ENCODE results near the gene AMN. TPM values are rescaled to one million over a fixed set of nuclear protein-coding genes. Genes with fewer than 3 reads are reported as not detected.
A peak's percentile ranks its signal among the peaks of the same experiment; 100 is the strongest.

The AMN gene
- total and polyA plus RNA-seq, 5 donors: 0.37 to 0.58 (median 0.48) TPM; not detected in 2

DNA sequence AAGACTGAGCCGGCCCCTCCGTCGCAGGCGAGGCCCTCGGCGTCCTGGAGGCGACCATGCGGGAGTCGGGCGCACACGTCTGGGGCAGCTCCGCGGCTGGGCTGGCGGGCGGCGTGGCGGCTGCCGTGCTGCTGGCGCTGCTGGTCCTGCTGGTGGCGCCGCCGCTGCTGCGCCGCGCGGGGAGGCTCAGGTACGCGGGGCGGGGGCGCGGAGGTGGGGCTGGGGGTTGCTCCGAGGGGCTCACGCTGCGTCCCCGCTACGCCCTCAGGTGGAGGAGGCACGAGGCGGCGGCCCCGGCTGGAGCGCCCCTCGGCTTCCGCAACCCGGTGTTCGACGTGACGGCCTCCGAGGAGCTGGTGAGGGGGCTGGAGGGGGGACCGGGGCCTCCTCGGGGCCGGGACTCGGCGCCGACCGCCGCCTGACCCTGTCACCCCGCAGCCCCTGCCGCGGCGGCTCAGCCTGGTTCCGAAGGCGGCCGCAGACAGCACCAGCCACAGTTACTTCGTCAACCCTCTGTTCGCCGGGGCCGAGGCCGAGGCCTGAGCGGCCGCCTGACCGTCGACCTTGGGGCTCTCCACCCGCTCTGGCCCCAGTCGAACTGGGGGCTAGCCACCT, 7.8 kb downstream of the AMN start:
- Histone ChIP-seq H3K4me3 (ENCODE audit: low read length) (peak overlapping the region; percentile 26), H3K27me3 (ENCODE audit: control insufficient read depth, insufficient read depth) (no peaks in the 10 kb centered on the region), H3K4me1 (ENCODE audit: control insufficient read depth, insufficient read depth, low read length) (peaks cover 6% of the 10 kb centered on the region), H3K27ac (ENCODE audit: low read length) (no peak overlapping the region), H3K9me3 (ENCODE audit: control insufficient read depth, low read length) (no peaks in the 10 kb centered on the region)
- DNase-seq (peak in 2 of 3 donors; percentile 51 to 58), ATAC-seq (peak in 1 of 2 donors; percentile 1)
- 3% methylated on average over 74 of the region's 74 CpGs for WGBS
- intact Hi-C loops (cut with DNase I): no loop called here

- peak in 1 of 2 donors; percentile 13 for ATAC-seq
- Histone ChIP-seq H3K4me1 (ENCODE audit: control insufficient read depth, insufficient read depth, low read length) (peaks cover 6% of the 10 kb centered on the region), H3K27me3 (ENCODE audit: control insufficient read depth, insufficient read depth) (no peaks in the 10 kb centered on the region), H3K27ac (ENCODE audit: low read length) (no peak overlapping the region), H3K9me3 (ENCODE audit: control insufficient read depth, low read length) (no peaks in the 10 kb centered on the region), H3K4me3 (ENCODE audit: low read length) (no peak overlapping the region)
- 61% methylated on average over 34 of the region's 34 CpGs for WGBS
- peak in 2 of 3 donors; percentile 60 to 64 for DNase-seq
- intact Hi-C loops (cut with DNase I): no loop called here
These were observed 8.5 kb downstream of the AMN start for GRCh38 chr14:102930753-102931579.

DNA sequence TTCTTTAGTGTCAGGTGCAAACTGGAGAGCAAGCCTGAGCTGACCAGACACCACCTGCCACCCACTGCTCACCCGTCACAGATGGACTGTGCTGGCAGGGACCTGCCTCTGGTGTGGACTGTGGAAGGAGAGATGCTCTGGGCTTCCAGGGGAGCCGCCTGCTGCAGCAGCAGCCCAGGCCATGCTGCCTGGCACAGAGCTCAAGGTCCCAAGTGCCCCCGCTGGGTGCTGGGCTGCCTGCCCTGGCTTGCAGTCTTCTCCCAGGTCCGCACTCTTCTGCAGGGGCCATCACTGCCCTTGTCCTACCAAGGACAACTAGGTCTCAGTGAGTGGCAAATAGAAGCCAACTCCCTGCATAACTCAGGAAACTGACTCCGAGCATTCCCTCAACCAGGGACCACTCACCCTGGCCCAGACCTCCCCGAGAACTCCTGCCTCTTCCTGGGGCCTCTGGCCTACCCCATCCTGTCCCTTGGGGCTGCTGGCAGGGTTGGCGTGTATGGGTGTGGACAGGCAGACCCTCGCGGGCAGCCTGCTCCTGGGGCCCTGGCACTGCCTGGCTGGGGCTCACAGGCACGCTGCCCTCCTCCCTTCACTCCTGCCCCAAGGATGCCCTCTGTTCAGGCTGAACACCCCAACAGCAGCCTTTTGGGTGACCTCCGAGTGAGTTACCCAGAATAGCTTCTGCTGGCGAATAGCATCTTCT, 9.3 kb downstream of the AMN start:
- 93% methylated on average over 12 of the region's 12 CpGs for WGBS
- peaks cover 6% of the 10 kb centered on the region for H3K4me1 ChIP-seq (ENCODE audit: control insufficient read depth, insufficient read depth, low read length)
- H3K27me3 ChIP-seq (ENCODE audit: control insufficient read depth, insufficient read depth): no peaks in the 10 kb centered on the region
- intact Hi-C loops (cut with DNase I): no loop called here
- DNase-seq (peak in 2 of 3 donors; percentile 44 to 50), ATAC-seq (peak in 1 of 2 donors; percentile 6)
- no peak overlapping the region for H3K4me3 ChIP-seq (ENCODE audit: low read length)
- H3K9me3 ChIP-seq (ENCODE audit: control insufficient read depth, low read length): no peaks in the 10 kb centered on the region
- no peak overlapping the region for H3K27ac ChIP-seq (ENCODE audit: low read length)

DNA sequence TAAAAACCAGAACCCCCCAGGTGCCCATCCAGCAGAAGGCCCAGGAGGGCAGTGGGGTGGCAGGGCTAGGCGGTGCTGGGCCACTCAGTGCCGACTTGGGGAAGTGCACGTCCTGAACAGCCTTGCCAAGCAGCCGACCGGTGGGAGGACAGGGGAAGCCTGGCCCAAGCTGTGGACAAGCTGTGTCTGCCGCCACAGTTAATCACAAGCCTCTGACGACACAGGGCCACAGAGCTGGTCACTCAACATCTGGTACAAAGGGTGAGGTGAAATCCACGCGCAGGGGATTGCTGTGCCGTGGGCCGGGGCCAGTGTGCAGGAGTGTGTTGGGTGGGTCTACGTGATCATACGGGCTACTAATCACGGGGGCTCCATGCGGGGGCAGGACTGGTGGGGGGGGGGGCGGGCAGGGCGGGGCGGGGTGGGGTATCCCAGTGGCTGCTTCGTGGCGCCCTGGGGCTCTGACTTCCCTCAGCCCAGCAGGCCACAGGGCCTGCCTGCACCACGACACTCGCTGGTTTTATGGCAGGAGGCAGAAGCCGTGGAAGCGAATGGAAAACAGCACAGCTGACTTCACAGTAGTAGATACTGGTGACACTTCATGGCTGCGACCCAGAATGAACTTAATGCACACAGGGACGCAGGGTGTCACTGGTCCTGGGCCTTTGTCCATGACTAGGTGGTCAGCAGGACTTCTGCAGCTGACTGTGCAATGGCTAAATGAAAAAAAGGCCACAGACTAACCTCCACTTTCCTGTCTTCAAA, 10.2 kb downstream of the AMN start:
- no peaks in the 10 kb centered on the region for H3K27me3 ChIP-seq (ENCODE audit: control insufficient read depth, insufficient read depth)
- ATAC-seq (no peak), DNase-seq (peak in 2 of 3 donors; percentile 24 to 39)
- no peak overlapping the region for H3K4me3 ChIP-seq (ENCODE audit: low read length)
- H3K4me1 ChIP-seq (ENCODE audit: control insufficient read depth, insufficient read depth, low read length): peaks cover 6% of the 10 kb centered on the region
- no peak overlapping the region for H3K27ac ChIP-seq (ENCODE audit: low read length)
- WGBS: 87% methylated on average over 26 of the region's 26 CpGs
- intact Hi-C loops (cut with DNase I): no loop called here
- H3K9me3 ChIP-seq (ENCODE audit: control insufficient read depth, low read length): no peaks in the 10 kb centered on the region

- no peak overlapping the region for H3K27ac ChIP-seq (ENCODE audit: low read length)
- intact Hi-C loops (cut with DNase I): no loop called here
- H3K27me3 ChIP-seq (ENCODE audit: control insufficient read depth, insufficient read depth): no peaks in the 10 kb centered on the region
- H3K9me3 ChIP-seq (ENCODE audit: control insufficient read depth, low read length): no peaks in the 10 kb centered on the region
- H3K4me1 ChIP-seq (ENCODE audit: control insufficient read depth, insufficient read depth, low read length): peaks cover 3% of the 10 kb centered on the region
- H3K4me3 ChIP-seq (ENCODE audit: low read length): no peak overlapping the region
- 94% methylated on average over 20 of the region's 20 CpGs for WGBS
- ATAC-seq: no peak
- peak in 2 of 3 donors; percentile 29 to 36 for DNase-seq
These were observed 11.3 kb downstream of the AMN start for GRCh38 chr14:102933618-102934231.

- intact Hi-C loops (cut with DNase I): no loop called here
- H3K4me3 ChIP-seq (ENCODE audit: low read length): no peak overlapping the region
- WGBS: 92% methylated on average over 4 of the region's 4 CpGs
- no peak for DNase-seq
- no peaks in the 10 kb centered on the region for H3K9me3 ChIP-seq (ENCODE audit: control insufficient read depth, low read length)
- no peaks in the 10 kb centered on the region for H3K27me3 ChIP-seq (ENCODE audit: control insufficient read depth, insufficient read depth)
- H3K4me1 ChIP-seq (ENCODE audit: control insufficient read depth, insufficient read depth, low read length): no peaks in the 10 kb centered on the region
- no peak overlapping the region for H3K27ac ChIP-seq (ENCODE audit: low read length)
- no peak for ATAC-seq
These were observed 13.3 kb downstream of the AMN start for GRCh38 chr14:102935756-102936155.

DNA sequence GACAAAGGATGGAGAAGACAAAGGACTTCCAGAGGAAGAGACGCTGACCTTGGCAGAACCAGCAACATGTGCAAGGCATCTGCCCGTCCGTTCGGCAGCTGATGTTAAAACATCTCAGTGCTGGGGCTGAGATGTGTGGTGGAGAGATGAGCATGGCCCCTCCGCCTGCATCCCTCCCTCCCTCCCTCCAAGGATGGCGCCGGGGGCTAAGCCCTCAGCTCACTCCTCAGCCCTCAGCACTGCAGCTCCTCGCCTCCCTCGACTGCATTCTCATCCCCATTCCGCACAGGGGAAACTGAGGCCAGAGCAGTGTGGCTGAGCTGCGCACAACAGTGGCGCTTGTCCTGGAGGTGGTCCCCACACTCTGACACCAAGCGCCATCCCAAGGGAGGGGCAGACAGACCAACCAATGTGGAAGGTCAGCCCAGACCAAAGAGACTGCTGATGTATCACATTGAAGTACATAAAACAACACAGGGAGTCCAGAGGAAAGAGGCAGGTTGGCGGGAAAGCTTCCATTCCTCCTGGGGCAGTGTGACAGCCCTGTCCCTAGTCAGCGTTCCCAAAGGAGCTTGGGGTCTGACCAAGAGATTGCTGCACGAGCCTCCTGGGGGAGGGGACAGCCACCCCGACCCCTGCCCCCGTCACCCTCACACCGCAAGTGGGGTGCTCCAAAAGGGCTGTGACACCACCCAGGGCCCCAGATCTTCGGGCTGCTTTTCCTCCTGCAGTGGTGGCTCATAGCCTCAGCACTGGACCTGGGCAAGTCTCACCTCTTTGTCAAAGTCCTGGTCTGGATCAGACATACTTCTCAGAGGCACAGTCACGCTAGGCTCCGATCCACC, 15.1 kb downstream of the AMN start:
- Histone ChIP-seq H3K27me3 (ENCODE audit: control insufficient read depth, insufficient read depth) (no peaks in the 10 kb centered on the region), H3K9me3 (ENCODE audit: control insufficient read depth, low read length) (no peaks in the 10 kb centered on the region), H3K4me1 (ENCODE audit: control insufficient read depth, insufficient read depth, low read length) (no peaks in the 10 kb centered on the region), H3K4me3 (ENCODE audit: low read length) (no peak overlapping the region), H3K27ac (ENCODE audit: low read length) (no peak overlapping the region)
- intact Hi-C loops (cut with DNase I): no loop called here
- no peak for ATAC-seq
- peak in 2 of 3 donors; percentile 20 to 36 for DNase-seq
- 90% methylated on average over 22 of the region's 22 CpGs for WGBS

DNA sequence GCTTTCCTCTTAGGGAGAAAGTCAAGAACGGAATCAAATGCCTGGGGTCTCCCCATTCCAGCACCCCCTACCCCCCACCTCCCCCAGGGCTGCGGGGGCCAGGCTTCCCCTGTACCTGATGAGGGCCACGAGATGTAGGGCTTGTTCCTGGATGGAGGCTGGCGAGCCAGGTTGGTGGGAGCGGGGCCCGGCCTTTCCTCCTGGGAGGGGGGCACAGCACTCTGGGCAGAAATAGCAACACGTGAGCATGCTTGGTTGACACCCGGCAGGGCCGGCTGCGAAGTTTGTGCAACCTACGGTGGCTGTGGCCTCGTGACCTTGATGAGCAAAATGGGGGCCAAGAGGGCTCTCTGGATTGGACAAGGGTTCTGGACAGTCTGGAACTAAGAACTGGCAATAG, 15.7 kb downstream of the AMN start:
- intact Hi-C loops (cut with DNase I): no loop called here
- H3K27ac ChIP-seq (ENCODE audit: low read length): no peak overlapping the region
- no peaks in the 10 kb centered on the region for H3K4me1 ChIP-seq (ENCODE audit: control insufficient read depth, insufficient read depth, low read length)
- no peak for ATAC-seq
- peak in 1 of 3 donors; percentile 49 for DNase-seq
- no peak overlapping the region for H3K4me3 ChIP-seq (ENCODE audit: low read length)
- no peaks in the 10 kb centered on the region for H3K27me3 ChIP-seq (ENCODE audit: control insufficient read depth, insufficient read depth)
- H3K9me3 ChIP-seq (ENCODE audit: control insufficient read depth, low read length): no peaks in the 10 kb centered on the region
- 86% methylated on average over 12 of the region's 12 CpGs for WGBS

DNA sequence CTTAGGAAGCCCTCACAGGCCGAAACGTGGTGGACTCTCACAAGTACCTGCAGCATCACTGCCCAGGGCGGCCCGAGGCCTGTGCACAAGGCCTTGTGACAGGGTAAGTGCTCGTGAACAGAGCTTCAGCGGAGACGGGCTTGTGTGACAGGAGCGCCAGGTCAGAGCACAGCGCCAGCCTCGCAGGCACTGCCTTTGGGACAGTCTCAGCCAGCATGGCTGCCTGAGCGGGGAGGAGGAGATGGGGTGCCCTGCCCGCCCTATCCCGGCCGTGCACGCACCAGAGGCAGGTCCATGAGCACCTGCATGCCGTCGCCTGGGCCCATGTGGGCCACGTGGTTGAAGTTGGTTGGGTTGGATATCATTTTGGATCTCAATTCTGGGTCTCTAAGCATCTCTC, 16.9 kb downstream of the AMN start:
- ATAC-seq (no peak), DNase-seq (no peak)
- H3K4me1 ChIP-seq (ENCODE audit: control insufficient read depth, insufficient read depth, low read length): no peaks in the 10 kb centered on the region
- H3K27me3 ChIP-seq (ENCODE audit: control insufficient read depth, insufficient read depth): no peaks in the 10 kb centered on the region
- intact Hi-C loops (cut with DNase I): no loop called here
- H3K4me3 ChIP-seq (ENCODE audit: low read length): no peak overlapping the region
- 95% methylated on average over 18 of the region's 18 CpGs for WGBS
- H3K27ac ChIP-seq (ENCODE audit: low read length): no peak overlapping the region
- no peaks in the 10 kb centered on the region for H3K9me3 ChIP-seq (ENCODE audit: control insufficient read depth, low read length)

All from right cardiac atrium (tissue), 5 donors.